HG03064 (cell line): Measurements from ENCODE around the gene HCRTR1.

ENCODE experiments used
- ATAC-seq: cut with Tn5 transposase; IDR thresholded peaks from one replicate; pipeline ENCODE4 v1.9.1; 2021; ENCODE audit warnings: low read depth; ENCODE audit not compliant: unreplicated experiment

The HCRTR1 gene

DNA sequence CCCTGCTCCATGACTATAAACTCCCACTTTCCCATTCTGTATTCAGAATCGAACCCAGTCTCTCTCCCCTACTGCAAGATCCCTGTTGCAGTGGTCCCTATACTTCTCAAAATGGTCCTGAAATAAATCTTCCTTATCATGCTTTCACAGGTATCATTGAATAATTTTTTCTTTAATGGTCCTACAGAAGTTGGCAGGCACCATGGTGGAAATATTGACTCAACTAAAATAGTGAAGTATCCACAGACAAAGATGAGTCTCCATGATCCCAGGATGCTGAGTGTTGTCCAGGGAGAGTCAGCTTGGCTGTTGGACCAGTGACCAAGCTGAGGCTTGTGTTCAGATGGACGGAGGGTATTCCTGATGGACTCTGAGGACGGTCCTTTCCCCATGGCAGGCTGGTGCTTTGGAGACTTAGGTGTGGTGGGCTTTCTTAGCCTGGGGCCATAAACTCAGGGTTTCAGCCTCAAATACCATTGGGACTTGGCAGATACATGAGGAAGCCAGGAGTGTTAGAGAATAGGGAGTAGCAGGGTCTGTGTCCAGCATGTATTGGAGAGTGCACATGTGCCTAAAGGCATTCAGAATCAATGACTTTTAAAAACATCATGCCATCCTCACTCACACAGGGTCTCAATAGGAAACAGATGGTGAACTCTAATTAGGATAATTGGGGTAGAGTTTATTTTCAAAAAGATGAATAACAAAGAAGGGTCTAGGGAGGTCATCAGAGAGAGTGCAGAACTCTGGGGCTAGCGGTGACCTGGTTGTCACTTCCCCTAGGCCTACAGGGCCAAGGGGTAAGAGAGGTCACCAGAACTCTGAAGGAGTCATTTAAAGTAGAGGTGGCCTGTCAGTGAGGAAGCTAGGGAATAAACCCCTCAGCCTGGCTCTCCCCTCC lies 21.4 kb upstream of the HCRTR1 start:
- no peak for ATAC-seq

DNA sequence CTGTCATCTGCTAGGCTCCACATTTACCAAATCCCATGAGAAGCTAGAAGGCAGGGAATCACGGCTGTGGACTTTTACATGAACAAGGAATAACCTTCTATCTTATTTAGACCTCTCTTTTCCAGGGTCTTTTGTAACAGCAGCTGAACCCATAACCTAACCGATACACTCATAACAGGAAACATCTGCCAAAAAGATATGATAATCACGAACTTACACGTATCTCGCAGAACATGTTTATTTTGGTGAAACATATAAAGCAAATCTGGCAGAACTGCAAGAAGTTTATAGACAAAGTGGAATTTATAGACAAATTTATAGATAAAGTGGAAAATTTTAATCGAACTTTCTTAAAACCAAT lies 20.8 kb upstream of the HCRTR1 start:
- ATAC-seq: no peak

DNA sequence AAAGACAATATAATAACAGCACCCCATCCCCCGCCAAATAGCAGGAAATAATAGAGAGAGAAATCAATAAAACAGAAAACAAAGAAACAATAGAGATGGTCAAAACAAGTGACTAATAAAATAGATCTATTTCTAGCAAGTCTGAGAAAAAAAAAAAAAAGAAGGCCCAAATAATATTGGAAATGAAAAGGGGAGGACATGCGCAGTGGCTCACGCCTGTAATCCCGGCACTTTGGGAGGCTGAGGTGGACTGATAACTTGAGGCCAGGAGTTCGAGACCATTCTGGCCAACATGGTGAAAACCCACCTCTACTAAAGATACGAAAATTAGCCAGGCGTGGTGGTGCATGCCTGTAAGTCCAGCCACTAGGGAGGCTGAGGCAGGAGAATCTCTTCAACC lies 18.5 kb upstream of the HCRTR1 start:
- ATAC-seq: no peak

DNA sequence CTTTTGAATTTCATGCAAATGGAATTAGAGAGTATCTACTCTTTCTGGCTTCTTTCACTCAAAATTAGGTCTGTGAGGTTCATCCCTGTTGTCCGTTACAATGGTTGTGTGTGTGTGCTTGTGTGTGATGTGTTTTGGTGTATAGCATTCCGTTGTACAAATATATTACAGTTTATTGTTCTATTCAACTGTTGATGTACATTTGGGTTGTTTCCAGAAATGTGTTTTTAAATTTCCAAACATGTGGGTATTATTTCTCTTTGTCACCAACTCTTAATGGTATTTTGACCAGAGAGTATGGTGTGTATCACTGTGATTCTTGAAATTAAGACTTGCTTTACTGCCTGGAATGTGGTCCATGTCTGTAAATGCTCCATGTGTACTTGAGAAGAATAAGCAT lies 16.8 kb upstream of the HCRTR1 start:
- no peak for ATAC-seq

DNA sequence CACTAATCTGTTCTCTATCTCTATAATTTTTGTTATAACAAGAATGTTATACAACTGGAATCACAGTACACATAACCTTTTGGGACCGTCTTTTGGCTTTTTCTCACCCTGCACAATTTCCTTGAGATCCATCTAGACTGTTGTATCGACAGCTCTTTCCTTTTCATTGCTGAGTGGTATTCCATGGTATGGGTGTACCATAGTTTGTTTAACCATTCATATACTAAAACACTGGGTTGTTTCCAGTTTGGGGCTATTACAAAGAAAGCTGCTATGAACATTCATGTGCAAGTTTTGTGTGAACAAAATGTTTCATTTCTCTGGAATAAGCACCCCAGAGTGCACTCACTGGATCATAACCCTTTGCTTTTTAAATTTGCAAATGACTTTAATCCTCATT lies 15.4 kb upstream of the HCRTR1 start:
- ATAC-seq: no peak

DNA sequence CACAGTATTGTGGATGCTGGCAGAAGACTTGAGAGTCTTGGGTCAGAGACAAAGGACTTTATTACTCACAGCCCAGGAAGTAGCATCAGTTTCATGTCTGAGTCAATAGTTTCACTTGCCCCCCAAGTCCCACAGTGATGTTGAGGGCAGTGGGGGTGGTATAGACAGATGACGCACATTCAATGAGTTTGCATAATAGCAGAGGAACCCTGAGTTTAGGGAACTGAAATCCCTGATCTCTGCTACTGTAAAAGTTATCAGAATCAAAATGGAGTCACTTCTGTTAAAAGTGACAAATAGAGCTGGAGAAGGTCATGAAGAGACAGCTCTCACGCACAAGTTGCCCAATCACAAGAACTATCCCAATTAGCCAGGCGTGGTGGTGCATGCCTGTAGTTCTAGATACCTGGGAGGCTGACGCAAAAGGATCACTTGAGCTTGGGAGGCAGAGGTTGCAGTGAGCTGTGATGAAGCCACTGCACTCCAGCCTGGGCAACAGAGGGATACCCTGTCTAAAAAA lies 11.5 kb upstream of the HCRTR1 start:
- peak; percentile 92 for ATAC-seq

GRCh38 chr1:31607360-31607759 lies 10.1 kb upstream of the HCRTR1 start:
- no peak for ATAC-seq

- no peak for ATAC-seq
Observed at GRCh38 chr1:31609514-31610118, 7.9 kb upstream of the HCRTR1 start.

GRCh38 chr1:31614414-31615005 lies 3.0 kb upstream of the HCRTR1 start:
- ATAC-seq: no peak

- no peak for ATAC-seq
Observed at GRCh38 chr1:31615414-31615813, 2.1 kb upstream of the HCRTR1 start.

DNA sequence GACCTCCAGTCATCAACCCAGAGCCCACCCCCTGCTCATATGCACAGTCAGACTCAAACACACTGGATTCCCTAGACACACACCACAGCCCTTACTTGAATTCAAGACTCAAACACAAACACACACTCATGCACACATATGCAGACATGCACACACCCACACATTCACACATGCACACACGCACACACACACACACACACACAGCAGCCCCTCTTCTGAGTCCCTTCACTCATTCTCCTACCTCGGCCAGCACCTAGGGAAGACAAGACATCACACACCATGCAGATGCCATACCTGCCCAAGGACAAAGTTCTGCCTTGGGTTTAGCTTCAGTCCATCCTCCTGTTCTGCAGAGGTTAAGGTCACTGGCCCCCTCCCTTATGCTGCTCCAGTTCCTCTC lies 1.6 kb upstream of the HCRTR1 start:
- ATAC-seq: no peak

DNA sequence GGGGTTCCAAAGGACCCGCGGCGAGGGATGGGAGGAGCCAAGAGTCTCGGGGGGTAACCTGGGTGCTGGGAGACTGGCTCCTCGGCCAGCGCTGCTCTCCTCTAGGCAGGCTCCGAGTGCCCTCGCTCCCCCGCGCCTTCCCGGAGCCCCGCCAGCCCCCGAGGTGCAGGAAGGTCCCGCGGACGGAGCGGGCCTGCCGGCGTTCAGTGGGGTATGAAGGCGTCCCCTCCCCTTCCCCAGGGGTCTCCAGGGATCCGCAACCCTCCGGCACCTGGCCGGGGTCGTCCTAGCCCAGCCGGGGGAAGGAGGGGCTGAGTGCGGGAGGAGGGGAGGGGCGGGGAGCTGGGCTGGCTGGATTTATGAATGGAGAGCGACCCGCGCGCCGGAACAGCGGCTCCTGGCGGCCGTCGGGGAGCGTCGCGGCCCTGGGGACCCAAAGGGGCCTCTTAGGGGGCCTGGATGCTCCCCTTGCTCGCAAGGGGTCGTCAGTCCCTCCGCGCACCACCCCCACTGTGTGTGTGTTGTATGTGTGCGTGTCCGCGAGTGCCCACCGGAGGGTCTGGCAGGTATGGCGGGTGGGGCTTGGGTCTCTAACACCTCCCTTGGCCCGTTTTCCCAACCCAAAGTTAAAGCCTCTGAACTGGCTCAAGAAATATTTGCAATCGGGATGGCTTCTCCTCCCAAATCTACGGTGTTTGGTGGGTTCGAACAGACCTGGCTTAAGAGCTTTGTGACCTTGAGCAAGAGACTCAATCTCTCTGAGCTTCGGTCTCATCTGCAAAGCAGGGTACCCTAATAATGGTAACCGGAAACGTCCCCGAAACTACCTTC lies 642 bp downstream of the HCRTR1 start:
- ATAC-seq: no peak

- ATAC-seq: no peak
Observed at GRCh38 chr1:31618916-31619846, 1.7 kb downstream of the HCRTR1 start.

GRCh38 chr1:31620631-31621497 lies 3.4 kb downstream of the HCRTR1 start:
- ATAC-seq: no peak

GRCh38 chr1:31621498-31621820 lies 4.0 kb downstream of the HCRTR1 start:
- ATAC-seq: no peak

DNA sequence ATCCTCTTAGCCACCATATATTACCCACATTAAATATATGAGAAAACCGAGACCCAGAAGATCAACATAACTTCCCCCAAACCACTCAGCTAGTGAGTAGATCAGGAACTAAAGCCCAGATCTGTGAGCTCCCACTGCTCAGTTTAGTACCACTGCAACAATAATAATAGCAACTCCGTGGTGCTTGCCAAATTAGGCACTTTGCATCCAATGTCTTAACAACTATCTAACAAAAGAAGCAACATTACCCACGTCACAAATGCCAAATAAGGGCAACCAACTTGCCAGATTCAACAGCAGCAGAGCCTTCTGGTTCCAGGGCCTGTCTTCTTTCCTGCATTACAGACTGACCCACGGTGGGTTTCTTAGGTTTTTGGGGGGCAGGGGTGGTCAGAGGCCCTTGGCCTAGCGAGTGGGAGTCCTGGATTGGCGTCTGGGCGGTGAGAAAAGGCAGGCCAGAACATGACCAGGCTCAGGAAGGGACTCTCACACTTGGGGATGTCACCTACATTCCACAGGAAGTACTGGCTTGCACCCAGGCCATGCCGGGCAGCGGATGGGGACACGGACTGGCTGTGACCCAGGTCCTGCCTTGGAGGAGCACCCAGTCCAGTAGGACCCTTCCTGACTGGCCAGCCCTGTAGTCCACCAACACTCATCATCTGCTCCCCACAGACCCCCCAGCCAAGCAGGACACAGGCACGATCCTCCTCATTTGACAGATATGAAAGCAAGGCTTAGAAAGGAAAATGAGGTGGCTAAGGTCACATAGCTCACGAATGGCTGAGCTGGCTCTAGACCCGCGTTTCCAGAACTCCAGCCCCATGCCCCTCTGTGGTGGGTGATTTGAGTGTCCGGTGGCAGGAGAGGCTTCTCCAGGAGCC lies 4.6 kb downstream of the HCRTR1 start:
- no peak for ATAC-seq

GRCh38 chr1:31623365-31623764 lies 5.9 kb downstream of the HCRTR1 start:
- ATAC-seq: no peak

GRCh38 chr1:31624309-31624708 lies 6.8 kb downstream of the HCRTR1 start:
- ATAC-seq: no peak
